Endothelial cell of umbilical vein (primary cell): ENCODE results near the gene NEUROD4.

Experiments
- CTCF ChIP-seq, 2 donors: IDR thresholded peaks; 1 replicate in 1 of 2; 2 replicates in 1 of 2; pipeline ENCODE4 v1.5.1; 2011; ENCODE audit warnings: low read length in 2 of 2, mild to moderate bottlenecking in 2 of 2, moderate library complexity in 2 of 2, control low read depth in 1 of 2, inconsistent platforms in 1 of 2, low read depth in 1 of 2; ENCODE audit not compliant: insufficient read depth in 1 of 2; ENCODE audit errors: extremely low read depth in 1 of 2
- EZH2 ChIP-seq: IDR thresholded peaks from 2 replicates; pipeline ENCODE4 v1.6.1; 2012; ENCODE audit warnings: borderline replicate concordance, low read depth, mild to moderate bottlenecking, moderate library complexity, low read length, inconsistent platforms; ENCODE audit not compliant: severe bottlenecking
- FOS ChIP-seq: IDR thresholded peaks from 2 replicates; pipeline ENCODE4 v1.6.1; 2011; ENCODE audit warnings: mild to moderate bottlenecking, low read length, moderate library complexity, borderline replicate concordance; ENCODE audit not compliant: insufficient read depth
- JUN ChIP-seq: IDR thresholded peaks from 2 replicates; pipeline ENCODE4 v1.6.1; 2011; ENCODE audit warnings: borderline replicate concordance, low read depth; ENCODE audit not compliant: insufficient read length, insufficient read depth
- MAX ChIP-seq: IDR thresholded peaks from 2 replicates; pipeline ENCODE4 v1.6.1; 2011; ENCODE audit not compliant: insufficient read depth, insufficient read length
- POLR2A ChIP-seq: IDR thresholded peaks from 2 replicates; pipeline ENCODE4 v1.6.1; 2012; ENCODE audit warnings: low read depth, mild to moderate bottlenecking, control low read depth, low read length
- POLR2AphosphoS5 ChIP-seq: IDR thresholded peaks from 2 replicates; pipeline ENCODE4 v1.6.1; 2012; ENCODE audit warnings: low read depth, mild to moderate bottlenecking, control low read depth, low read length, moderate library complexity; ENCODE audit not compliant: insufficient read depth

- TF ChIP-seq POLR2AphosphoS5 (no peak), CTCF (IDR thresholded peaks at IDR 0.05; ENCODE audit: extremely low read depth in 1 of 2, insufficient read depth in 1 of 2, low read depth in 1 of 2, low read length in 2 of 2) (no peak), EZH2 (no peak), FOS (no peak), JUN (no peak), POLR2A (no peak), MAX (no peak)
Measured at GRCh38 chr12:55051197-55051947, 31.6 kb downstream of the NEUROD4 start.
